ENCODE data around the gene SIK3. TPM values are rescaled to one million over a fixed set of nuclear protein-coding genes. Genes with fewer than 3 reads are reported as not detected.

SIK3 gene
- total RNA-seq, 1 donor from 2014 or later: 12.3 TPM

DNA sequence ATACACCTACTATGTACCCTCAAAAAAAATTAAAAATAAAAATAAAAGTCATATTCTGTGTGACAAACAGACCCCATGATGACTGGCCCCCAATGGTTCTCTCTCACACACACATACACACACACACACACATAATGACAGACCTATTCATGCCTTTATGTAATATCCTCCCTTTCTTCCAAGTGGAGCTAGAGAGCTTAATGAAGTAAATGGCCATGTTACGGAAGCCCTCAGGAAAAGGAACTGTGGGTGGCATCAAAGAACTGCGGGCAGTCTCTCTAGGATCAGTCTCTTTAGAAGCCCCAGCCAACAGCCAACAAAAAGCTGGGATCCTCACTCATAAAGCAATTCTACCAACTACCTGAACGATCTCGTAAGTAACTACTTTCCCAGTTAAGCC, 125.5 kb downstream of the SIK3 start:
- DNase-seq (ENCODE audit: low spot score): no peak

DNA sequence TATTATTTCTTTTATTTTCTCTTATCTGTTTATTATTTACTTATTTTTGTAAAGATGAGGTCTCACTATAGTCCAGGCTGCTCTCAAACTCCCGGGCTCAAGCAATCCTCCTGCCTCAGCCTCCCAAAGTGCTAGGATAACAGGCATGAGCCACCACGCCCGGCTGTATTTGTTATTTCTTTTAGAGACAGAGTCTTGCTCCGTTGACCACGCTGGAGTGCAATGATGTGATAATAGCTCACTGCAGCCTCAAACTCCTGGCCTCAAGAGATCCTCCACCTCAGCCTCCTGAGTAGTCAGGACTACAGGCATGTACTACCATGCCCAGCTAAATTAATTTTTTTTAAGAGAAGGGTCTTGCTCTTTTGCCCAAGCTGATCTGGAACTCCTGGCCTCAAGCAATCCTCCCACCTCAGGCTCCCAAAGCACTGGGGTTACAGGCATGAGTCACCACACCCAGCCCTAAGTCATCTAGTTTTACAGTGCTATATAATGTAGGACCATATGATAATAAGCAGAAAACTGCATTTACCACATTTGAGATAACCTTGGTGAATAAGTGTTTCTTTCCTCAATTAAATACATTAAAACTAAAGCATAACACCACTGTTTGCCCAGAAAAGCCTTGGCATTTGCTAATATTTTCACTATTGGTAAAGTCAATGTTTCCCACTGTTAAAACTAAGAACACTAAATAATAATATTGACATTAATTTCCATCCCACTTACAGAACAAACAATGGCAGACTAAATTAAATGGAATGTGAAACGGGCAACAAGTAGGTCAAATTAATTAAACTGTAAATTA, 127.5 kb downstream of the SIK3 start:
- DNase-seq (ENCODE audit: low spot score): no peak

- no peak for DNase-seq (ENCODE audit: low spot score)
Measured at GRCh38 chr11:116969694-116970093, 128.5 kb downstream of the SIK3 start.

- no peak for DNase-seq (ENCODE audit: low spot score)
Measured at GRCh38 chr11:116964269-116964668, 134.0 kb downstream of the SIK3 start.

DNA sequence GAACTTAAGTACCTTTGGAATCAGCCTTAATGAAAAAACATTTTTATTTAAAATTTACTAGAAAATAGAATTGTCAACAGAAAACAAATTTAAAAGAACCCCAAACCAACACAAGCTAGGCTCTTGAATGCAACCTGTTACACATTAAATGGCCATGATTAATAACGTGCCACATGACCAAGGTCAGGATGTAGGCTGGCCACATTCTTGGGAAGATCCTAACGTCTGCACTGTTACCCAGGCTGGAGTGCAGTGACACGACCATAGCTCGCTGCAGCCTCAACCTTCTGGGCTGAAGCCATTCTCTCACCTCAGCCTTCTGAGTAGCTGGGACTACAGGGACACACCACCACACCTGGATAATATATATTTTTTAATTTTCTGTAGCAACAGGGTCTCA, 134.4 kb downstream of the SIK3 start:
- no peak for DNase-seq (ENCODE audit: low spot score)

GRCh38 chr11:116962108-116962507, 136.1 kb downstream of the SIK3 start:
- DNase-seq (ENCODE audit: low spot score): peak; percentile 37

DNA sequence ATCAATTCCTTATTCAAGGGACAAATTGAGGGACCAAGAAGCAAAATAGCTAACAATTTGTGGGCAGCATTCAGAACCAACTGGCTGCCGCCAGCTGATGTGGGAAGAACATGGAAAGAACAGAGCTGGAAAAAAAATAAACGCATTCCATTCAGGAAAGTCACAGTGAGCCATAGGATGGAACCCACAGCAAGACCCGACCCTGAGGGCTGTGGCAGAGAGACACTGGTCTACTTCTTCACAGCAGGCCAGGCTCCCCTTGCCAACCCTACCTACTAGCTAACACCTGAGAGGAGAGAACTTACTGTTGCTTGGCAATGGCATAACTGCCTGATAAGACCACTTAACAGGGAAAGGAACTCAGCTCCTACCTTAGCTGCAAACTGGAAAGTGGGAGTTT, 137.3 kb downstream of the SIK3 start:
- DNase-seq (ENCODE audit: low spot score): no peak

GRCh38 chr11:116958246-116958645, 140.0 kb downstream of the SIK3 start:
- peak; percentile 14 for DNase-seq (ENCODE audit: low spot score)

DNA sequence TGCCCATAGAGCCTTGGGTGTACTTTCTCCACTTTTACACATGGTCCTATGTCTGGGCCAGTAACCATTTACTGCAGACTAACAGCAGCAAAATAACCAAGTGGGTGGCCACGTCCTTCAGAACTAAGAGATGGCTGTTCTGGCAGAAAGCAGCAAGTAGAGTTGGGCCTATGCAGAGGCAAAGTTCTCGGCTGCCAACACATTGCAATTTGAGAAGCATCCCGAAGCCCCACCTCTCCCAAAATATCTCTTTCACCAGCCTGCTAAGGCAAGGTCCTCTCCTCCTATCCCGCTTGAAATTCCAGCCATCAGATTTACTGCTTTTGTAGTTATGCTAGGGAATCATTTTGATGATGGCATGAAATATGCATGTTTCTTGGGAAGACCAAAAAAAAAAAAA, 142.3 kb downstream of the SIK3 start:
- DNase-seq (ENCODE audit: low spot score): no peak

- DNase-seq (ENCODE audit: low spot score): no peak
Measured at GRCh38 chr11:116955548-116955947, 142.7 kb downstream of the SIK3 start.

GRCh38 chr11:116953530-116954285, 144.5 kb downstream of the SIK3 start:
- DNase-seq (ENCODE audit: low spot score): no peak

DNA sequence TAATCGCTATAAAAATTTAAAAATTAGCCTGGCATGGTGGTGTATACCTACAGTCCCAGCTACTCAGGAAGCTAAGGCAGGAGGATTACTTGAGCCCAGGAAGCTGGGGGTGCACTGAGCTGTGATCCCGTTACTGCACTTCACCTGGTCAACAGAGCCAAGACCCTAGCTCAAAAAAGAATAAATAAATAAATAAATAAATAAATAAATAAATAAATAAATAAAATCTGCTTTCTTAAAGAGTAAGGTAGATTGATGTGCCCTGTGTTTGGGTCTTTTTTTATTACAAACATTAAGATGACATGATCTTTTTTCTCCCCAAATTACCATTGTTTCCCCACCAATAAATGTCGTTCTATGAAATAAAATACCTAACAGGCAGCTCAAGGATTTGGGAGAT, 146.5 kb downstream of the SIK3 start:
- no peak for DNase-seq (ENCODE audit: low spot score)

DNA sequence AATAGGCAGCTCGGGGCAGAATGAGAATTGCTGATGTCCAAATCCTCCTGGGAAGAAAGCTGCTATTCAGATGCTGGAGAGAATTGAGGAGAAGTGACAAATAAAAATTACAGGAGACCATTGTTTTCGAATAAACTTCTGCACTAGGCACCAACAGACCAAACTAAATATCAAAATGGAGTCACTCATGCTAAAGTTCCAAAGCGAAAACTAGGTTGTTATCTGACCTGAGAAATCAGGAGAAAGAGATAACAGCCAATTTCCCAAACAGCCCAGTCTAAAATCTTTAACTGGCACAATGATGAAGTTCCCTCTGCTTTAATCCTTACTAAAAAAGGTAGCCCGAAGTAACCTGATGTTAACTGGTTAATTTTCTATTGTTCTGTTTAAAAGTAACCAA, 148.0 kb downstream of the SIK3 start:
- no peak for DNase-seq (ENCODE audit: low spot score)

- DNase-seq (ENCODE audit: low spot score): no peak
Measured at GRCh38 chr11:116948391-116948790, 149.8 kb downstream of the SIK3 start.

DNA sequence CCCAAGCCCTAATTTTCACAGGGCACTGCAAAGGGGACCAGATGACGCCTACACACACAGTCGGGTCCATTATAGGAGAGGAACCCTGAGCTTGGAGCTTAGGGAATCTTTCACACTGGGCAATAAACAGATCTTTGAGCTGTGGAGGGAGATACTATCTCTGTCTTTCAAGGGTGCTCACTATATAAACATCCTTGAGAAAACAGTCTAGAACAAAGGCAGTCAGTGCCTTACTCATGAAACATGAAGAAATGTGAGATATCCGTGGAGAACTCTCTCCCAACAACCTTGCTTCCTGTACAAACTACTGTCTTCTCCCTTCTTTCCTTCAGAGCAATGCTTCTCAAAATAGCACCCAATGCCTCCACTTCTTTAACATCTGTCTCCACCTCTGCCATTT, 151.8 kb downstream of the SIK3 start:
- no peak for DNase-seq (ENCODE audit: low spot score)

GRCh38 chr11:116939499-116939898, 158.7 kb downstream of the SIK3 start:
- DNase-seq (ENCODE audit: low spot score): no peak

DNA sequence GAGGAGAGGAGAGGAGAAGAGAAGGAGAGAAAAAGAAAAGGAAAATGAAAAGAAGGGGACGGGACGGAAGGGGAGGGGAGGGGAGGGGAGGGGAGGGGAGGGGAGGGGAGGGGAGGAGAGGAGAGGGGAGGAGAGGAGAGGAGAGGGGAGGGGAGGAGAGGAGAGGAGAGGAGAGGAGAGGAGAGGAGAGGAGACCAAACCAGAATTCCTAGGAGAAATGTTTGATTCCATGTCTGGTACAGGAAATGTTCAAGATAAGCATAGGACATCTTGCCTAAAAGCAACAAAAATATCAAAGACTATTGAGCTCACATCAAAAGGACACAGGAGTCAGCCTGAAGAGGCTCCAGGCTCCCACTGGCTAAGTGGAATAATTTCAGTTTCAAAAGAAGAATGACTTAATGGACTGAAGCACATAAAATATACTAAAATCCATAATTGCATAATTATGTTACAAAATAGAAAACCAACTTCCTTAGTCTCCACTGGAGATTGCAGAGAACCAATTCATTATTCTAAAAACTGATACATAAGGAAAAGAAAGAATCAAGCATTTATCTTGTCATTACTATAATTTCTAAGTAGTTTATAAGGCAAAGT, 159.7 kb downstream of the SIK3 start:
- DNase-seq (ENCODE audit: low spot score): no peak

DNA sequence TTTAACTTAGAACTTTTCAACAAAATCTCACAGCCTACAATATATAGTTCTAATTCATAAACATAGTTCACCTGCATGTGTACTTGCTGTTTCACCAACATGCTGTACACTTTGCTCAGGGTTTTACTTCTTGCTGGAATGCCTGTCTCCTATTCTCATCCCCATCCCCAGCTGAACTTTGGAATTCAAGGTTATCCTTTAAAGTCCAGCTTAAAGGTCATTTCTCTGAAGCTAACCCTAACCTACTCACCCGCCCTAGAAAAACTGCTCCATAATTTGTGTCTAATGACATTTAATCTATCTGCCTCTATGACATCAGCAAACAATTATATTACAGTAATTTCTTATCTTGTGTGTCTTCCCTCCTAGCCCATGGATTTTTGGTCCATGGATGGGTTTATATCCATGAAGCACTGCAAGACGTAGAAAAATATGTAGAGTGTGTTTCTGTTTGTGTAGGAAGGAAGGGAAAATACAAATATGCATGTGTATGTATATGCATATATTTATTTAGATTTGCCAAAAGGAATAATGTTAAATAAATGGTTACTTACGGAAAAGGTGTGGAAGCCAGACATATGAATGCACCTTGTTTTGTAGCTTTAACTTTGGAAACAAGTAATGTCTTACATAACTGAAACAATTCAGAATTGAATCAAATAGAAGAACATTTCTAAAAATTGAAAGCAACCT, 161.3 kb downstream of the SIK3 start:
- no peak for DNase-seq (ENCODE audit: low spot score)

DNA sequence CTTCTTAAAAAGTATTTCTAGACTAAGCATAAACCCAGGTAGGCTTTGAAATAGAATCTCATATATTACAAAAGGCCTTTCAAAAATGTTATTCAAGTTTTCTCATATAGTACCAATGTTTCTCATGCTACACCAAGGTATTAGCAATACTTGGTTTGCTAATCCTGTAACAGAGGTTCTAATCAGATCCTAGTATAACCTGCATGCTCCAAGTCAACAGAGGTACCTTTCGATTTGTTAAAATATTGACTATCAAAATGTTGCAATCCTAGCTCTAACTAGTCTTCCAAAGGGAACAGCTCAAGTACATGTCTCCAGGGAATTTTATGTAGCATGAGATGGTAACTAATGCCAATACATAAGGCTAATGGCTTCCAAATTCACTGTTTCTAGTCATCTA, 162.7 kb downstream of the SIK3 start:
- DNase-seq (ENCODE audit: low spot score): no peak

DNA sequence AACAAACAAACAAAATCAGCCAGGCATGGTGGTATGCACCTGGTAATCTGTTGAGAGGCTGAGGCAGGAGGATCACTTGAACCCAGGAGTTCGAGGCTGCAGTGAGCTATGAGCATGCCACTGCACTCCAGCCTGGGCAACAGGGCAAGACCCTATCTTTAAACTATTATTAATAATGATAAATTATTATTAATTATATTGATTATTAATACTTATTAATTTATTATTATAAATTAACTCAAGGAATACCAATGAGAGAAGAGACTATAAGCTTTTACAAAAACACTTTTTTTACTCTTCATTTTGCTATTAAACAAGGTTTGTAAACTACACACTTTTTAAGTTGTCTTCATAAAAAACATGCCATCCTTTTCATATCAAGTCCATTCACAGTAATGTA, 163.1 kb downstream of the SIK3 start:
- no peak for DNase-seq (ENCODE audit: low spot score)

GRCh38 chr11:116933961-116934360, 164.3 kb downstream of the SIK3 start:
- no peak for DNase-seq (ENCODE audit: low spot score)

- DNase-seq (ENCODE audit: low spot score): no peak
Measured at GRCh38 chr11:116932181-116932580, 166.0 kb downstream of the SIK3 start.

Measured in umbilical cord (tissue), 2 donors.